GM19438 (cell line): Measurements from ENCODE around the gene E4F1.

Experiments
- ATAC-seq: cut with Tn5 transposase; IDR thresholded peaks from one replicate; pipeline ENCODE4 v1.9.1; 2021; ENCODE audit warnings: low read depth; ENCODE audit not compliant: unreplicated experiment

E4F1 gene

GRCh38 chr16:2270070-2270462 is 46.7 kb downstream of the E4F1 start:
- no peak for ATAC-seq

DNA sequence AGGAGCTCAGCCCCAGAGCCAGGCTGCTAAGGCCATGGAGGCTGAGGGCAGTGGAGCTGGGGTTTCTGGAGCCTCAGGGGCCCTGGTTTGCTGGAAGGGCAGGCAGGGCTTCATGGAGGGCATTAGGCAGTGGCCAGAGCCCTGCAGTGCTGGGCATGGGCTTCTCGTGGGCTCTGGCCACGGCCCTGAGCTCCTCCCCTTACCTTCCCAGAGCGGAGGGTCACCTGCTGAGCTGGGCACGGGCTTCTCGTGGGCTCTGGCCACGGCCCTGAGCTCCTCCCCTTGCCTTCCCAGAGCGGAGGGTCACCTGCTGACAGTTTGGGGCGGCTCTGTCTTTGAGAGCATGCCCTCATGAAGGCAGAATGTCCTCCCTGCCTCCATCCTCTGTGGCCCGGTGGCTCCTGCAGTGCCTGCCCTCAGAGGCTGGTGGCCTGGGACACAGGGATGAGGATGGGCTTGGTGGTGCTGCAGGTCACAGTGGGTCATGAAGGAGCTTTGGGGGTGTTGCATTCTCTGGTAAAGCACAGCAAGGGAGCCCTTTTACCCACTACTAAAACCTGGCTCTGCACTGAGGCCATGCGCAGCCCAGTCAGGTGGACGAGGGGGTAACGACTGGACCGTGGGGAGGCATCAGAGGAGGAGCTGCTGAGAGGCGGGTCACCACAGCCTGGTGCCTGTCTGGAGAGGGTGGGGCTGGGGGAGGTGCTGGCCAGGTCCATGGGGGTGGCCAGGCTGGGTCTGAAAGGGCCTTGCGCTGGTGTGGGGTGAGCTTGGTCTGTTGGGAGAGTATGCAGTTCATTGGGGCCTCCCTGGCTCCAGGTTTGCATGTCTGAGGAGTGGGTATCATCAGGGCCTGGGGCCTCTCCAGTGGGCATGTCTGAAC is 47.4 kb downstream of the E4F1 start:
- ATAC-seq: no peak

GRCh38 chr16:2271848-2272461 is 48.6 kb downstream of the E4F1 start:
- no peak for ATAC-seq

GRCh38 chr16:2273484-2273883 is 50.1 kb downstream of the E4F1 start:
- ATAC-seq: no peak

- ATAC-seq: no peak
Observed at GRCh38 chr16:2273931-2274330, 50.5 kb downstream of the E4F1 start.

- ATAC-seq: no peak
Observed at GRCh38 chr16:2275476-2276367, 52.3 kb downstream of the E4F1 start.

DNA sequence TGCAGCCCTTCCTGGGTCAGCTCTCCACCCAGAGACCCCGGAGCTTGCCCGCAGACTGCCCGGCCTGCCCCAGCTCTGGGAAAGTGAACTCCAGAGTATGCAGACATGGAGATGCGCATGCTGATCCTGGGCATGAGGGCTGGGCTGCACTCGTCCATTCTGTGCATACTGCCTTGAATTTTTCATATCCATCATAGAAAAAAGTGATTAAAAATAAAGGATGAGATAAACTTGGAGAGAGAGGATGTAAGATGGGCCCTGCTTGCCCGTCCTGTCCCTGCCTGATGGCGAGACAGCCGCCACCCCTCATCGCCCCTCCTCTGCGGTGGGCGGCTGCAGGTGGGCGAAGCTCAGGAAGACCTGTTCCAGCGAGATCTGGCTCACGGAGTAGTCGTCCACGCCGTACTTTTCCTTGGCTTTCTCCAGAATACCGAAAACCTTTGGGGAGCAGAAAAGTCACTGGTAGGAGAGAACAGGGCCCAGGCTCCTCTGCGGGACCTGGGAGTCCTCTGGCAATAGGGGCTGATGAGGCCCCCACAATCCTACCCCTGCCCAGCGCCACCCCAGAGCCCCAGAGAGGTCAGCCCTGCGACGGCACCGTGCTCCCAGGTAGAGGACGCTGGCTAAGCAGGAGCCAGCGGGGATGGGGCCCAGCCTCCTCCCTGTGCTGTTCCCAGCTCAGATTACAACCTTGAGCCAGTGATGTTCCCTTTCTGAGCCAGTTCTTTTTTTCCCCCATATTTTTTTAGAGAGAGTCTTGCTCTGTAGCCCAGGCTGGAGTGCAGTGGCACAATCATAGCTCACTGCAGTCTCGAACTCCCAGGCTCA is 53.2 kb downstream of the E4F1 start:
- ATAC-seq: no peak

GRCh38 chr16:2277466-2278271 is 54.3 kb downstream of the E4F1 start:
- no peak for ATAC-seq

DNA sequence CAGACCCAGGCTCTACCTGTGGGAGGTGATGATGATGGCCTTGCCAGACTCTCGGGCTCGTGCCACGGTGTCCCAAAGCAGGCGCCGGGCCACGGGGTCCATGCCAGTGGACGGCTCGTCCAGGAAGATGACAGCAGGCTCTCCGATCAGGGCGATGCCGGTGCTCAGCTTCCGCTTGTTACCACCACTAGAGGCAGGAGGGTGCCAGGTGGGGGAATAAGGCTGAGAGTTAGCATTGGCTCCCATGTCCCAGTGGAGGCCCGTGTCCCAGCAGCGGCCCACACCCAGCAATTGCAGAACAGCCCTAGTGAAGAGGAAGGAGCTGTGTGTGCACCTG is 54.8 kb downstream of the E4F1 start:
- no peak for ATAC-seq

- ATAC-seq: no peak
Observed at GRCh38 chr16:2278956-2279800, 55.8 kb downstream of the E4F1 start.

DNA sequence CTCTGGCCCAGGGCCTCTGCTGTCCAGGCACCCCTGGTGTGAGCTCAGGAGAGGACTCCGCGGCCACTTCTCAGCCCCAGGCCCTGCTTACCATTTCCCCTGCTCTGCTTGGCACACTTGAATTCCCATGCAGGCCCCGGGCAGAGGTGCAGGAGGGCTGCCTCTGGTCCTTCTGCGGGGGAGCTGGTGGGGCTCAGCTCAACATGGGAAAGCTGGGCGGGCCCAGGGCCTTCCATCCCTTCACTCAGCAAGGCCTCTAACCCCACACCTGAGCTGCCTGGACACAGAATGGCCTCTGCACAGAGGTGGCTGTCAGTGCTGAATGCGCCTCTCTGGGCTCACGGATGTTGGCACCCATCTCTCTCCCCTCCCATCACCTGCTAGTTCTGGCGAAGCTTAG is 57.1 kb downstream of the E4F1 start:
- ATAC-seq: no peak

DNA sequence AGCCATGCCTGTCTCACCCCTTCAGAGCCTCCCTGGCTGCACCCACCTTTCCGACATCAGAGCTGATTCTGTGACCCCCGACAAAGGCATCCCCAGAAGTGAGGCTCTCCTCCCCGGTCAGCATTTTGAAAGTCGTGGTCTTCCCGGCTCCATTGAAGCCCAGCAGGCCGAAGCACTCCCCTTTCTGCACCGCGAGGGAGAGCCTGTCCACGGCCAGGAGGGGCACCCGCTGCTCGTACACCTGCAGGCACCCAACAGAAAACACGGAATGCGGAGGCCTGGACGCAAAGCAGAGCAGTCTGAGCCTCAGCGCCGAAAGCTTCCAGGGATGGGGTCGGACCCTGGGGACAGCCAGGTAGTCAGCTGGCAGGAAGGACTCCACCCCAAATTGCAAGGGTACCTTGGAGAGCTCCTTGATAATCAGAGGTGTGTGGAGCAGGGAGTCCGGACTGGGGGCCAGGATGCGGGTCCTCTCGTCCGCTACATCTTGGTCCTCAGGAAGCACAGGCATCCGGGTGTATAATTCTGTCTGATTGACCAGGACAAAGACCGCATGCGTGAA is 57.7 kb downstream of the E4F1 start:
- no peak for ATAC-seq

DNA sequence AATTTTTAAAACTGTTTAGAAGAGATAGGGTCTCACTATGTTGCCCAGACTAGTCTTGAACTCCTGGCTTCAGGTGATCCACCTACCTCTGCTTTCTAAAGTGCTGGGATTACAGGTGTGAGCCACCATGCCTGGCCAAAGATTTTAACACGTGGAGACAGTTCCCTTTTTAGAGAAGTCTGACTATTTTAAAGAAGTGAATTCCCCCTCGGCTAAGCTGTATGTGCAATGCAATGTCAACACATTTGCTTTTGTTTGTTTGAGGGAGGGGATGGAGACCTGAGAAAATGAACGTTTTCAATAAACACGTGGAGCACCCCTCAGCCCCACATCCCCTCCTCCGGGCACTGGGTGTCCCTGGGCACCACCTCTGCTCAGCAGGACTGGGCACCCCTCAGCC is 58.9 kb downstream of the E4F1 start:
- ATAC-seq: no peak

GRCh38 chr16:2282866-2283555 is 59.6 kb downstream of the E4F1 start:
- no peak for ATAC-seq

DNA sequence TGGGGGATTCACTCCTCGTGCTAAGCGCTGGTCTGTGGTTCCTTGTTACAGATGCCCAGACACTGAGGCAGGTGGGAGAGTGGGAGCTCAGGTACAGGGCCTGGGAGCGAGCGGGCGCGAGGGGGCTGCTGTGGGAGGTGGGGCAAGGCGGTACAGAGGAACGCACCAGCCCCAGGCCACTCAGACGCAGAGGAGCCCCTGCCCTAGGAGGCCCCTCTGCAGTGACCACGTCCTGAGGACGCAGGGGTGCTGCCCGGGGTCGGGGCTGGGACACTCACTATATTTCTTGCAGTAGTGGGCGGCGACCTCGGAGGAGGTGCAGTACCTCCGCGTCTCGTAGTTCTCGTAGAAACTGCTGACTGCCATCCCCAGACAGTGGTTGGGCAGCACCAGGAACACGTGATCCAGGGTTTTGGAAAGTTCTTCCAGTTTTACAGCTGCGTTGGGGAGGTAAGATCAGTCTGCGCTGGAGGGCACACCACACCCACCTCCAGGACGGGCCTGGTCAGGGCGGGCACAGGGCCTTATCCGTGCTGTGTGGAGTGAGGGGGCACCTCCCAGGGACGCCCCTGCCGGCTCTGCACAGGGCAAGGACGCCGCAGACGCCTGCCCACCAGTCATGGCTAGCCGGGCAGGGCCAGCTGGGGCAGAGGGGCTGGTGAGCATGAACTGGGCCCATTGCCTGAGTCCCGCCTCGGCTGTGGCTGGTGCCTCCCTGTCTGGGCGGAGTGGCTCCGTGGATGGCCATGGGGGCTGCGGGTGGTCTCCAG is 60.8 kb downstream of the E4F1 start:
- ATAC-seq: no peak

DNA sequence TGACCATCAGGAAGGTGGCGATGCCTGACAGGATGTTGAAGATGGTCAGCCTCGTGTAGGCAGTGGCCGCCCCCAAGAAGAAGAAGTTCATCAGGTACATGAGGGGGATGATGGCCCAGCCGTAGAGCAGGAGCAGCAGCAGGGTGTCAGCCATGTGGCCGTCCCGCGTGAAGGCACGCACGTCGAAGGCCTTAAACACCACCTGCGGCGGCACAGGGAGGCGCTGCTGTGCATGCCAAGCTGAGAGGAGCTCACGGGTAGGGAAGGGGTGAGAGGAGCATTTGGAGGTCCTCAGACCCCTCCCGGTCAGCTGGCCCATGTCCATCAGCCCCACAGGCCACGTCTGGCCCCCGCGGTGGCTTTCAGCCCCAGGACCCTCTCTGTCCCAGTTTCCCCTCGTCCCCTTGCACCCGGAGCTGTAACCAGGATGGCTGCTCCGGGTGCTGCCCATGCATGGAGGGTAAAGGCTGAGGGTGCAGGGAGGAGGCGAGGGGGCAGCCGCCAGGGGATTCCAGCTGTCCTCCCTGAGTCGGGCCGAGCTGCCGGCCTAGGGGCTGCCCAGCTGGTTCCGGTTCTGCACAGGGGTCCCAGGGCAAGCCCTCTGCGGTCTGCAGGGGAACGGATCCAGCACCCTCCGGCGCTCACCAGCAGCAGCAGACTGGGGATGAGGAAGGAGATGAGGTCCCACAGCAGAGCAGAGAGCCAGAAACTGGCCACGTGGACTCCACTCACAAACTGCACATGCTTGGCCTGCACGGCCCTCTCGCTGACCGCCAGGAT is 61.6 kb downstream of the E4F1 start:
- no peak for ATAC-seq
